ENCODE measurements around the gene RAP1GAP. TPM values are rescaled to one million over a fixed set of nuclear protein-coding genes. Genes with fewer than 3 reads are reported as not detected.

RAP1GAP gene
- total RNA-seq, 1 donor from 2014 or later, result 2.6 TPM

DNA sequence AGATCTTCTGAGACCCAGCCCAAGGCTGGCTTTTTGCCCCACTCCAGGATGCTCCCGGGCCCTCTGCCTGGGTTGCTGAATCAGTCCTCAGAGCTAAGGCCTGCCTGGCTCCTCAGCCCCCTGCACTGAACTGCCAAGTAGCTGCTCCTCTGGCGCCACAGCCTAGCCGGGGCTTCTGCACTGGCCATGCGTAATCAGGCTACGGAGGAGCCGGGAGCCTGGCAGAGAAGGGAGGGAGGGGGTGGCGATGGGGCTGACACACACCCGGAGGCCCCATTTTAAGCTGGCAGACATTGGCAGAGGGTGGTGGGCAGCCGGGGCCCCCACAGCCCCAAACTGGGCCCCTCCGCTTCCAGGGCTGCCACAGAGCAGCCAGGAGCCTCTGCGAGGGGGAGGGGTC lies 121.3 kb downstream of the RAP1GAP start:
- Histone ChIP-seq H3K79me2 (ENCODE audit: low read depth) (peaks cover 50% of the 10 kb centered on the region), H3K4me1 (peaks cover 23% of the 10 kb centered on the region), H4K20me1 (ENCODE audit: low read depth) (peaks cover 74% of the 10 kb centered on the region), H3K27ac (peak overlapping the region; percentile 37), H3K27me3 (no peaks in the 10 kb centered on the region), H3F3A (ENCODE audit: low read depth) (peaks cover 21% of the 10 kb centered on the region), H3K36me3 (no peaks in the 10 kb centered on the region), H3K4me3 (no peak overlapping the region), H3K4me2 (peak overlapping the region; percentile 3), H3K9ac (no peak overlapping the region), H2AFZ (replicated peaks) (no peak overlapping the region), H3K9me3 (ENCODE audit: low read depth) (no peaks in the 10 kb centered on the region)
- no peak for DNase-seq (ENCODE audit: low spot score)
- Mint-ChIP-seq H3K27me3 (ENCODE audit: insufficient read depth, low read depth) (peaks cover 6% of the 10 kb centered on the region), H3K27ac (peak overlapping the region; percentile 86), H3K4me3 (no peak overlapping the region), H3K4me1 (peaks cover 28% of the 10 kb centered on the region), H3K36me3 (no peaks in the 10 kb centered on the region), H3K9me3 (no peaks in the 10 kb centered on the region)
- TF ChIP-seq EZH2 (IDR thresholded peaks at IDR 0.05), result no peak
- TF ChIP-seq, protein P1, sequence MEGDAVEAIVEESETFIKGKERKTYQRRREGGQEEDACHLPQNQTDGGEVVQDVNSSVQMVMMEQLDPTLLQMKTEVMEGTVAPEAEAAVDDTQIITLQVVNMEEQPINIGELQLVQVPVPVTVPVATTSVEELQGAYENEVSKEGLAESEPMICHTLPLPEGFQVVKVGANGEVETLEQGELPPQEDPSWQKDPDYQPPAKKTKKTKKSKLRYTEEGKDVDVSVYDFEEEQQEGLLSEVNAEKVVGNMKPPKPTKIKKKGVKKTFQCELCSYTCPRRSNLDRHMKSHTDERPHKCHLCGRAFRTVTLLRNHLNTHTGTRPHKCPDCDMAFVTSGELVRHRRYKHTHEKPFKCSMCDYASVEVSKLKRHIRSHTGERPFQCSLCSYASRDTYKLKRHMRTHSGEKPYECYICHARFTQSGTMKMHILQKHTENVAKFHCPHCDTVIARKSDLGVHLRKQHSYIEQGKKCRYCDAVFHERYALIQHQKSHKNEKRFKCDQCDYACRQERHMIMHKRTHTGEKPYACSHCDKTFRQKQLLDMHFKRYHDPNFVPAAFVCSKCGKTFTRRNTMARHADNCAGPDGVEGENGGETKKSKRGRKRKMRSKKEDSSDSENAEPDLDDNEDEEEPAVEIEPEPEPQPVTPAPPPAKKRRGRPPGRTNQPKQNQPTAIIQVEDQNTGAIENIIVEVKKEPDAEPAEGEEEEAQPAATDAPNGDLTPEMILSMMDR (IDR thresholded peaks at IDR 0.05), result no peak
- no peak for TF ChIP-seq EZH2phosphoT487 (IDR thresholded peaks at IDR 0.05)

Other genes with a start within 250 kb of the RAP1GAP start
- 18.5 and 22.0 TPM in 2 replicates for gene NBPF3, start 229.2 kb downstream of the RAP1GAP start, total RNA-seq (ENCODE audit: low replicate concordance)
- gene ALPL, start 159.9 kb downstream of the RAP1GAP start, total RNA-seq (ENCODE audit: low replicate concordance), result 51.3 and 114 TPM in 2 replicates
- 34.5 and 50.3 TPM in 2 replicates for gene USP48, start 113.8 kb upstream of the RAP1GAP start, total RNA-seq (ENCODE audit: low replicate concordance)
- 0.67 and 1.2 TPM in 2 replicates for gene LDLRAD2, start 142.9 kb upstream of the RAP1GAP start, total RNA-seq (ENCODE audit: low replicate concordance)